Measurements from ENCODE around the gene PTPRCAP. TPM values are rescaled to one million over a fixed set of nuclear protein-coding genes. Genes with fewer than 3 reads are reported as not detected.

Gene PTPRCAP
- polyA plus RNA-seq, 1 donor from 2014 or later = 1,093 TPM

GRCh38 chr11:67440229-67441097 is 3.0 kb upstream of the PTPRCAP start:
- peaks cover 5% of the 10 kb centered on the region for H3K36me3 Mint-ChIP-seq
- peak overlapping the region; percentile 89 to 98 (median 91) for H3K27ac Mint-ChIP-seq
- H3K27me3 Mint-ChIP-seq = no peaks in the 10 kb centered on the region
- peak overlapping the region; percentile 44 to 98 (median 92) for H3K4me3 Mint-ChIP-seq
- no peaks in the 10 kb centered on the region for H3K9me3 Mint-ChIP-seq
- peaks cover 40 to 49% (median 41%) of the 10 kb centered on the region in 3 donors for H3K4me1 Mint-ChIP-seq

DNA sequence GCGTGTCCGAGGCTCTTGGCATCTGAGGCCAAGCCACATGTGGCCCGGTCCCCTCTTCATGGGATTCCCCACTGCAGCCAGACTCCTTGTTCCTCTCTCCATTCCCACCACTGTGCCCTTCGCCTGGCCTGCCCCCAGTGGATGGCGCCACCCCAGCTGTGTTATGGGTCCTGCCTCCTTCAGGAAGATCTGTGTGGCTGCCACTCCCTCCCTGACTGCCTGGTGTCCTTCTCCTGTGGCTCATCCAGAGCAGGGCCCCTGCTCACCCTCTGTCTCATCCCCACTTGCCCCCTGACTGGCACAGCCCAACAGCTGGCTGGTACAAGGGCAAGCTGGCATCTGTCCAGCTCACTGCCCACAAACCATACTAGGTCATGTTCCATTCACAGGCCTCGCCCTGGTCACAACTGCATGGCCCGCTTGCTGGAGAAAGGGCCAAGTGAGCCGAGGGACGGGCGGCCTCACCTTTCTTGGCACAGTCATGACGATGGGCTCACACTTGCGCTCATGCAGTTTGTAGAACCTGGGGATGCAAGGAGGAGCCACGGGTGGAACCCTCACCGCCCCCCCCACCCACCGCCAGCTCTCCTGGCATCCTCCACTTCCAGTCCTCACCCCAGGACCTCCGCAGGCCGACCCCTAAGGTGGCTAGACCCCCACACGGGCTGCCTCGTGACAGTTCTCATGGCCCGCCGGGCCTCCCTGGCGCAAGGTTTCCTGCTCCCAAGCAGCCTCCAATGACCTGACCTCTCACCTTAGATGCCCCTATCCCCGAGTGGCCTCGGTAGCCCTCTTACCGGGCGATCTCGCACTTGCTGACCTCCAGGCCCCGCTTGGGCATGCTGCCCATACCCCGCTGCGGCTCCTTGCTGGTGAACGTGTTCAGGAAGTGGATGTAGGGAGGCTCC is 2.1 kb upstream of the PTPRCAP start:
- Mint-ChIP-seq H3K4me3 (peak overlapping the region; percentile 96 to 98 (median 96)), H3K27ac (peak overlapping the region; percentile 83 to 98 (median 91)), H3K27me3 (no peaks in the 10 kb centered on the region), H3K9me3 (no peaks in the 10 kb centered on the region), H3K4me1 (peaks cover 35 to 44% (median 38%) of the 10 kb centered on the region in 3 donors), H3K36me3 (peaks cover 5% of the 10 kb centered on the region)

- no peaks in the 10 kb centered on the region for H3K9me3 Mint-ChIP-seq
- H3K27me3 Mint-ChIP-seq = no peaks in the 10 kb centered on the region
- H3K4me1 Mint-ChIP-seq = peaks cover 39 to 45% (median 40%) of the 10 kb centered on the region in 3 donors
- peaks cover 5% of the 10 kb centered on the region for H3K36me3 Mint-ChIP-seq
- H3K27ac Mint-ChIP-seq = peak overlapping the region; percentile 91 to 98 (median 97)
- peak overlapping the region; percentile 96 to 98 (median 96) for H3K4me3 Mint-ChIP-seq
Observed at GRCh38 chr11:67438158-67438902, 848 bp upstream of the PTPRCAP start.

GRCh38 chr11:67437809-67438157 is 301 bp upstream of the PTPRCAP start:
- Mint-ChIP-seq H3K27ac (peak overlapping the region; percentile 91 to 98 (median 97)), H3K4me3 (peak overlapping the region; percentile 96 to 98 (median 96)), H3K4me1 (peaks cover 40 to 45% (median 40%) of the 10 kb centered on the region in 3 donors), H3K36me3 (peaks cover 5% of the 10 kb centered on the region), H3K27me3 (no peaks in the 10 kb centered on the region), H3K9me3 (no peaks in the 10 kb centered on the region)

GRCh38 chr11:67436459-67437081 is 912 bp downstream of the PTPRCAP start:
- H3K9me3 Mint-ChIP-seq = no peaks in the 10 kb centered on the region
- peaks cover 5% of the 10 kb centered on the region for H3K36me3 Mint-ChIP-seq
- peak overlapping the region; percentile 96 to 98 (median 96) for H3K4me3 Mint-ChIP-seq
- H3K27me3 Mint-ChIP-seq = no peaks in the 10 kb centered on the region
- peak overlapping the region; percentile 91 to 98 (median 96) for H3K27ac Mint-ChIP-seq
- H3K4me1 Mint-ChIP-seq = peaks cover 38 to 43% (median 40%) of the 10 kb centered on the region in 3 donors

- Mint-ChIP-seq H3K4me1 (peaks cover 32 to 38% (median 37%) of the 10 kb centered on the region in 3 donors), H3K9me3 (no peaks in the 10 kb centered on the region), H3K27me3 (no peaks in the 10 kb centered on the region), H3K4me3 (peak overlapping the region; percentile 96 to 98 (median 96)), H3K27ac (peak overlapping the region; percentile 91 to 98 (median 96)), H3K36me3 (peaks cover 5% of the 10 kb centered on the region)
Observed at GRCh38 chr11:67435727-67436458, 1.6 kb downstream of the PTPRCAP start.

GRCh38 chr11:67435031-67435726 is 2.3 kb downstream of the PTPRCAP start:
- Mint-ChIP-seq H3K9me3 (no peaks in the 10 kb centered on the region), H3K4me3 (peak overlapping the region; percentile 96 to 98 (median 96)), H3K4me1 (peaks cover 28 to 35% (median 31%) of the 10 kb centered on the region in 3 donors), H3K27ac (peak overlapping the region; percentile 91 to 98 (median 96)), H3K27me3 (no peaks in the 10 kb centered on the region), H3K36me3 (peaks cover 5% of the 10 kb centered on the region)

- Mint-ChIP-seq H3K27ac (peak overlapping the region; percentile 80 to 91 (median 90)), H3K36me3 (peaks cover 5% of the 10 kb centered on the region), H3K4me1 (peaks cover 23 to 28% (median 25%) of the 10 kb centered on the region in 3 donors), H3K27me3 (no peaks in the 10 kb centered on the region), H3K4me3 (peak overlapping the region; percentile 61 to 98 (median 90)), H3K9me3 (no peaks in the 10 kb centered on the region)
Observed at GRCh38 chr11:67434395-67434881, 3.0 kb downstream of the PTPRCAP start.

- peak overlapping the region; percentile 57 to 98 (median 73) for H3K4me3 Mint-ChIP-seq
- peaks cover 5% of the 10 kb centered on the region for H3K36me3 Mint-ChIP-seq
- H3K9me3 Mint-ChIP-seq = no peaks in the 10 kb centered on the region
- H3K4me1 Mint-ChIP-seq = peaks cover 18 to 23% (median 19%) of the 10 kb centered on the region in 3 donors
- peak overlapping the region; percentile 80 to 91 (median 90) for H3K27ac Mint-ChIP-seq
- H3K27me3 Mint-ChIP-seq = no peaks in the 10 kb centered on the region
Observed at GRCh38 chr11:67433536-67434394, 3.7 kb downstream of the PTPRCAP start.

GRCh38 chr11:67432655-67433349 is 4.7 kb downstream of the PTPRCAP start:
- Mint-ChIP-seq H3K36me3 (peaks cover 3% of the 10 kb centered on the region), H3K4me3 (peak overlapping the region in 2 of 4 donors; percentile 23 to 98), H3K9me3 (no peaks in the 10 kb centered on the region)

DNA sequence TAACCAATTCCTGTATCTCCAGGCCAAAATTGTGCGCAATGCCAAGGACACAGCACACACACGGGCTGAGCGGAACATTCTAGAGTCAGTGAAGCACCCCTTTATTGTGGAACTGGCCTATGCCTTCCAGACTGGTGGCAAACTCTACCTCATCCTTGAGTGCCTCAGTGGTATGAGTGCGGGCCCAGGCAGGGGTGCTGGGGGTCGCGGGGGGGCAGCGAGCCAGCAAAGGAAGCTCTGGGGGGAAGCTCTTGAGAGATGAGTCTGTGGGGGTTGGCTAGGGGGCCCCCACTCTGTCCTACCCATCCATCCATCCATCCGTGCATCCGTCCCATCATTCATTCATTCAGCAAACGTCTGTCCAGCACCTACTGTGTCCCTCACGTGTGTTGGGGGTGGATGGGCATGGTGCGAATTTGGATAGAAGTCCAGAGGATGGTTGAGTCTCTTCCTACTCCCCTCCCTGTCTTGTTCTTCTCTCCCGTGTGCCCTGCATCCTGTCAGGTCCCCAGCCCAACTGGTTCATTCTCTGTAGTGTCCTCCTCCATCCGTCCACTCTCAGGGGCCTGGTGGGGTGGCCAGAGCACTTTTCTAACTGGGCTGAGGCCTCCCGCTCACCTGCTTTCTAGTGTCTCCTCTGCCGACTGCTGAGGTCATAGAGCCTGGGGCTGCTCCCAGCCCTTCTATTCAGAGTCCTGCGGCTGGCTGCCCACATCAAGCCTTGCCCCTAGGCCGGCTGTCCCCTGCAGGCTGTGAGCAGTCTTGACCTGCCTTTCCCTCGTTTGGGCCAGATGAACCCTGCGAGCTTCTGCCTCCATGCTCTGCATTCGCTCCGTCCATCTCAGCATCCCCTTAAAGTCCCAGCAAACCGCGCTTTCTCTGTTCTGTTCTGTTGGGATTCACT is 5.9 kb downstream of the PTPRCAP start:
- Mint-ChIP-seq H3K4me3 (peak overlapping the region; percentile 20 to 98 (median 32)), H3K9me3 (no peaks in the 10 kb centered on the region), H3K4me1 (peaks cover 22 to 29% (median 25%) of the 10 kb centered on the region in 3 donors), H3K27ac (peak overlapping the region in 2 of 3 donors; percentile 53 to 91), H3K27me3 (no peaks in the 10 kb centered on the region), H3K36me3 (peaks cover 2% of the 10 kb centered on the region)

More at GRCh38 chr11:67432655-67433349, 4.7 kb downstream of the PTPRCAP start:
- Mint-ChIP-seq H3K27ac (peak overlapping the region in 1 of 3 donors; percentile 91), H3K4me1 (peaks cover 21 to 27% (median 22%) of the 10 kb centered on the region in 3 donors), H3K27me3 (no peaks in the 10 kb centered on the region)

All from IgD-negative memory B cell (primary cell).